ENCODE results near the gene SMYD3. TPM values are rescaled to one million over a fixed set of nuclear protein-coding genes. Genes with fewer than 3 reads are reported as not detected.

Gene SMYD3
- polyA plus RNA-seq, 1 donor from 2014 or later, result 48.6 TPM

GRCh38 chr1:246519514-246519913 lies 12.4 kb upstream of the SMYD3 start:
- no peak for TF ChIP-seq SMC3 (conservative IDR thresholded peaks at IDR 0.05; ENCODE audit: poor library complexity)
- no peak for TF ChIP-seq CTCF (IDR thresholded peaks at IDR 0.05; ENCODE audit: poor library complexity, severe bottlenecking)
- TF ChIP-seq POLR2AphosphoS5 (IDR thresholded peaks at IDR 0.05), result no peak
- no peak for TF ChIP-seq MXI1 (conservative IDR thresholded peaks at IDR 0.05; ENCODE audit: poor library complexity, severe bottlenecking)
- TF ChIP-seq TAF1 (IDR thresholded peaks at IDR 0.05; ENCODE audit: low read depth), result no peak
- no peak for TF ChIP-seq RAD21 (conservative IDR thresholded peaks at IDR 0.05)
- TF ChIP-seq EZH2 (IDR thresholded peaks at IDR 0.05; ENCODE audit: borderline replicate concordance, insufficient read depth, low read length, poor library complexity, severe bottlenecking), result no peak
- no peak for TF ChIP-seq EP300 (conservative IDR thresholded peaks at IDR 0.05; ENCODE audit: poor library complexity, severe bottlenecking)
- TF ChIP-seq REST (IDR thresholded peaks at IDR 0.05; ENCODE audit: borderline replicate concordance), result no peak
- Histone ChIP-seq H3K27me3 (ENCODE audit: insufficient read depth, low read depth, low read length) (no peaks in the 10 kb centered on the region), H3K4me2 (ENCODE audit: low read length) (no peak overlapping the region), H3K9me3 (ENCODE audit: low read length) (no peaks in the 10 kb centered on the region), H3K4me3 (ENCODE audit: low read length) (no peak overlapping the region), H2AFZ (ENCODE audit: low read depth, low read length) (no peak overlapping the region), H3K36me3 (ENCODE audit: insufficient read depth, low read length) (no peaks in the 10 kb centered on the region), H3F3A (ENCODE audit: insufficient read depth, low read length, poor library complexity, severe bottlenecking) (no peaks in the 10 kb centered on the region), H3K9ac (ENCODE audit: low read length) (no peak overlapping the region), H3K9me2 (ENCODE audit: insufficient read depth, low read length) (no peaks in the 10 kb centered on the region), H4K20me1 (ENCODE audit: insufficient read depth) (no peaks in the 10 kb centered on the region), H3K27ac (ENCODE audit: low read length) (no peak overlapping the region), H3K79me2 (replicated peaks; ENCODE audit: insufficient read depth, low read length) (no peaks in the 10 kb centered on the region)

- Histone ChIP-seq H3K79me2 (replicated peaks; ENCODE audit: insufficient read depth, low read length) (no peaks in the 10 kb centered on the region), H3K27me3 (ENCODE audit: insufficient read depth, low read depth, low read length) (no peaks in the 10 kb centered on the region), H3K4me3 (ENCODE audit: low read length) (no peak overlapping the region), H4K20me1 (ENCODE audit: insufficient read depth) (no peaks in the 10 kb centered on the region), H3K27ac (ENCODE audit: low read length) (no peak overlapping the region), H3K36me3 (ENCODE audit: insufficient read depth, low read length) (no peaks in the 10 kb centered on the region), H2AFZ (ENCODE audit: low read depth, low read length) (no peak overlapping the region), H3K9me3 (ENCODE audit: low read length) (no peaks in the 10 kb centered on the region), H3K9ac (ENCODE audit: low read length) (no peak overlapping the region), H3F3A (ENCODE audit: insufficient read depth, low read length, poor library complexity, severe bottlenecking) (no peaks in the 10 kb centered on the region), H3K4me2 (ENCODE audit: low read length) (no peak overlapping the region), H3K9me2 (ENCODE audit: insufficient read depth, low read length) (no peaks in the 10 kb centered on the region)
- no peak for TF ChIP-seq CTCF (IDR thresholded peaks at IDR 0.05; ENCODE audit: poor library complexity, severe bottlenecking)
- no peak for TF ChIP-seq TAF1 (IDR thresholded peaks at IDR 0.05; ENCODE audit: low read depth)
- no peak for TF ChIP-seq SMC3 (conservative IDR thresholded peaks at IDR 0.05; ENCODE audit: poor library complexity)
- TF ChIP-seq REST (IDR thresholded peaks at IDR 0.05; ENCODE audit: borderline replicate concordance), result no peak
- TF ChIP-seq EZH2 (IDR thresholded peaks at IDR 0.05; ENCODE audit: borderline replicate concordance, insufficient read depth, low read length, poor library complexity, severe bottlenecking), result no peak
- no peak for TF ChIP-seq EP300 (conservative IDR thresholded peaks at IDR 0.05; ENCODE audit: poor library complexity, severe bottlenecking)
- TF ChIP-seq MXI1 (conservative IDR thresholded peaks at IDR 0.05; ENCODE audit: poor library complexity, severe bottlenecking), result no peak
- no peak for TF ChIP-seq RAD21 (conservative IDR thresholded peaks at IDR 0.05)
- no peak for TF ChIP-seq POLR2AphosphoS5 (IDR thresholded peaks at IDR 0.05)
Observed at GRCh38 chr1:246518456-246519205, 11.6 kb upstream of the SMYD3 start.

Measured in neural cell (in vitro differentiated cells).